Left lung (tissue), 10 donors: Measurements from ENCODE around the gene ZNF236. TPM values are rescaled to one million over a fixed set of nuclear protein-coding genes. Genes with fewer than 3 reads are reported as not detected.
A peak's percentile ranks its signal among the peaks of the same experiment; 100 is the strongest.

Experiments used
- ATAC-seq: fragments of 200-7000 bp; cut with Tn5 transposase; one replicate; pipeline ENCODE4 v1.9.1; 2020; ENCODE audit warnings: moderate library complexity
- DNase-seq, 4 donors: peaks; one replicate each; pipeline ENCODE4 v3.0.0-alpha.2; 2013 to 2020
- H3K27ac ChIP-seq, 2 donors: fragments of 200-600 bp; sonication (generic) in 1 of 2; one replicate each; pipeline versions ENCODE4 v1.5.0 to v1.8.0; 2020 to 2021
- H3K27me3 ChIP-seq, 2 donors: fragments of 200-600 bp; sonication (generic) in 1 of 2; one replicate each; pipeline versions ENCODE4 v1.5.0 to v1.8.0; 2020 to 2021
- H3K36me3 ChIP-seq, 2 donors: fragments of 200-600 bp; sonication (generic) in 1 of 2; one replicate each; pipeline versions ENCODE4 v1.5.0 to v1.8.0; 2020 to 2021
- H3K4me1 ChIP-seq, 2 donors: fragments of 200-600 bp; one replicate each; pipeline ENCODE4 v1.8.0; 2021
- H3K4me3 ChIP-seq, 2 donors: fragments of 200-600 bp; sonication (generic) in 1 of 2; one replicate each; pipeline versions ENCODE4 v1.5.0 to v1.8.0; 2020 to 2021; ENCODE audit warnings: mild to moderate bottlenecking in 1 of 2
- H3K9me3 ChIP-seq, 2 donors: fragments of 200-600 bp; sonication (generic) in 1 of 2; one replicate each; pipeline versions ENCODE4 v1.5.0 to v1.8.0; 2020 to 2021
- intact Hi-C, 2 donors: fragments of 100-400 bp; cut with DNase I; formaldehyde crosslinking; loops; one replicate each; pipeline versions ENCODE4 v1.11.2 to v1.14.2; 2022
- polyA plus RNA-seq, 6 donors: library from polyadenylated mRNA; unstranded; fragments of 120-200 nt; gene quantifications; one replicate each; pipeline ENCODE4 v1.2.1, GENCODE V29; 2013; ENCODE audit not compliant: insufficient read length in 6 of 6
- total RNA-seq, 2 donors: library from RNA; stranded (reverse); fragmentation: NEBNext Ultra II Directional; extraction: Animal tissue kit (Norgen Biotek cat#: 25700); gene quantifications; one replicate each; pipeline ENCODE4 v1.2.1, GENCODE V29; 2021
- TF ChIP-seq, protein P1 (sequence below), 2 donors: fragments of 200-600 bp; sonication (generic) in 1 of 2; IDR thresholded peaks; one replicate each; pipeline versions ENCODE4 v1.5.0 to v1.8.0; 2021; ENCODE audit warnings: antibody characterized with exemption in 2 of 2
- donor health status: DM: no; HTN: yes; CAD: no.
- donor health status: DM: no; HTN: no; CAD: no.

Gene ZNF236
- total and polyA plus RNA-seq, 8 donors = 10.9 to 15.1 (median 12.5) TPM

DNA sequence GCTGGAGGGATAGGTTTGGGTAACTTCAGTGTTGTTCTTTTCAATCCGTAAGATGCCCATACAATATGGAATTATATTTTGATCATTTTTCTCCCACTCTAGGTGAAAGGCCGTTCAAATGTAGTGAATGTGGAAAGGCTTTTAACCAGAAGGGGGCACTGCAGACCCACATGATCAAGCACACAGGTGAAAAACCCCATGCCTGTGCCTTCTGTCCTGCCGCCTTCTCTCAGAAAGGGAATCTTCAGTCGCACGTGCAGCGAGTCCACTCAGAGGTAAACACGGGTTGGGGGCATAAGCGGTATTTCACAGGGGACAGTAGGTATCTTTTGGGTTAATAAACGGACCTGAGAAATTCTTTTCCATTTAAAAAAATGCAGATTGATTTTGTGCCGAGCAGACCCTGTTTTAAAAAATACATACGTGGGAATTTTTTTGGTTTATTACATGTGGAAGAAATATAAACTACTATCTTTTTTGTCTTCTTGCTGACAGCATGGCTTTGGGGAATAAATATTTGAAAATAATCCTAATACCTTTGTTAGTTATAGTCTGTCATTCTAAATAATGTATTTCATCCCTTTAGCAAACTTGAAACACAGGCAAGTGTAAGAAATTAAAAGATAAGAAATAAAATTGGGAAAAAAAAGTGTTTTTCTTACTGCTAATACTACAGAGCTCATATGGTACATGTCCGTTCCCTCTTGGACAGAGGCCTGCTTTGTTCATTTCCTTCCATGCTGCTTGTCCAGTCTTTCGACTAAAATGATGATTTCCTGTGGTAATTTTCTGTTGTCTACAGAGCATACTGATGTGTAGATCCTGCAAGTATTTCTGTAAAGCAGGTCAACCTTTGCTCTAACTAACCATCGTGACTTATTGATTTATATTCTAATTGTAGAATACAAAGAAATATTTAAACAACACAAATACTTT lies 53.3 kb downstream of the ZNF236 start:
- TF ChIP-seq, protein P1, sequence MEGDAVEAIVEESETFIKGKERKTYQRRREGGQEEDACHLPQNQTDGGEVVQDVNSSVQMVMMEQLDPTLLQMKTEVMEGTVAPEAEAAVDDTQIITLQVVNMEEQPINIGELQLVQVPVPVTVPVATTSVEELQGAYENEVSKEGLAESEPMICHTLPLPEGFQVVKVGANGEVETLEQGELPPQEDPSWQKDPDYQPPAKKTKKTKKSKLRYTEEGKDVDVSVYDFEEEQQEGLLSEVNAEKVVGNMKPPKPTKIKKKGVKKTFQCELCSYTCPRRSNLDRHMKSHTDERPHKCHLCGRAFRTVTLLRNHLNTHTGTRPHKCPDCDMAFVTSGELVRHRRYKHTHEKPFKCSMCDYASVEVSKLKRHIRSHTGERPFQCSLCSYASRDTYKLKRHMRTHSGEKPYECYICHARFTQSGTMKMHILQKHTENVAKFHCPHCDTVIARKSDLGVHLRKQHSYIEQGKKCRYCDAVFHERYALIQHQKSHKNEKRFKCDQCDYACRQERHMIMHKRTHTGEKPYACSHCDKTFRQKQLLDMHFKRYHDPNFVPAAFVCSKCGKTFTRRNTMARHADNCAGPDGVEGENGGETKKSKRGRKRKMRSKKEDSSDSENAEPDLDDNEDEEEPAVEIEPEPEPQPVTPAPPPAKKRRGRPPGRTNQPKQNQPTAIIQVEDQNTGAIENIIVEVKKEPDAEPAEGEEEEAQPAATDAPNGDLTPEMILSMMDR (IDR thresholded peaks at IDR 0.05) = peak; percentile 44 to 52
- peak in 2 of 4 donors; percentile 16 to 45 for DNase-seq
- Histone ChIP-seq H3K4me3 (no peak overlapping the region), H3K4me1 (no peaks in the 10 kb centered on the region), H3K36me3 (peaks cover 0 to 53% of the 10 kb centered on the region in 2 donors), H3K27me3 (no peaks in the 10 kb centered on the region), H3K27ac (no peak overlapping the region), H3K9me3 (no peaks in the 10 kb centered on the region)
- intact Hi-C loops = no loop called here
- ATAC-seq = peak; percentile 91

DNA sequence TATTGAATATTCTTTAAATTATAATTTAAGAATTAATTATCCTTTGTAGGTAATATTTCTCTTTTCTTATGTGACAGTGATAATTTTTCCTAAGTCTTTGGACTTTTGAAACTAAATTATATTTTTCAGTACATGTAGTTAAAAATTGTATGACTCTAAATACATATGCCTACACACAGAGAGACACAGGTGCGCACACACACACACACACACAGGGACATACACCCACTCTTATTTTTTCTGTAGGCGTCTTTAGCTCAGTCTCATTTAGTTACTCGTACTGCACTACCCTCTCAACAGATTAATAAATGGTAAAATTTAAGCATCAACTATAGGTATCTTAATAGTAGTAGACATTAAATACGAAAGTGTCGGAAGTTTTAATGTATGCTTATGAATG lies 56.1 kb downstream of the ZNF236 start:
- intact Hi-C loops = no loop called here
- DNase-seq (no peak), ATAC-seq (no peak)
- H3K27me3 ChIP-seq = no peaks in the 10 kb centered on the region
- no peak overlapping the region for H3K27ac ChIP-seq
- TF ChIP-seq, protein P1 (IDR thresholded peaks at IDR 0.05) = no peak
- no peaks in the 10 kb centered on the region for H3K4me1 ChIP-seq
- H3K9me3 ChIP-seq = no peaks in the 10 kb centered on the region
- no peak overlapping the region for H3K4me3 ChIP-seq
- H3K36me3 ChIP-seq = peaks cover 0 to 57% of the 10 kb centered on the region in 2 donors

DNA sequence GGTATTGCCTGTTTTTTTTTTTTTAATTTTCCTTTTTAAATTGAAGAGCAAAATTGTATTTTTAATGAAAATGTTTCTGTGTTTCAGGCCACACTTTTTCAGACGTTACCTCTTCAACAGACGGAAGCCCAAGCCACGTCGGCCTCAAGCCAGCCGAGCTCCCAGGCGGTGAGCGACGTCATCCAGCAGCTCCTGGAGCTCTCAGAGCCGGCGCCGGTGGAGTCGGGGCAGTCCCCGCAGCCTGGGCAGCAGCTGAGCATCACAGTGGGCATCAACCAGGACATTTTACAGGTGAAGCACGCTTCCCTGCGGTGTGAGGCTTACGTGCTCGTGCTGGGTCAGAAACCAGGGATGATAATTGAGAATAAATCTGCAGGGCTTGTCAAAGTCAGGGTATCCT lies 57.7 kb downstream of the ZNF236 start:
- no peaks in the 10 kb centered on the region for H3K9me3 ChIP-seq
- H3K27ac ChIP-seq = no peak overlapping the region
- H3K27me3 ChIP-seq = no peaks in the 10 kb centered on the region
- H3K36me3 ChIP-seq = peaks cover 0 to 68% of the 10 kb centered on the region in 2 donors
- no peak overlapping the region for H3K4me3 ChIP-seq
- intact Hi-C loops = no loop called here
- no peaks in the 10 kb centered on the region for H3K4me1 ChIP-seq
- DNase-seq (no peak), ATAC-seq (no peak)
- TF ChIP-seq, protein P1 (IDR thresholded peaks at IDR 0.05) = no peak

DNA sequence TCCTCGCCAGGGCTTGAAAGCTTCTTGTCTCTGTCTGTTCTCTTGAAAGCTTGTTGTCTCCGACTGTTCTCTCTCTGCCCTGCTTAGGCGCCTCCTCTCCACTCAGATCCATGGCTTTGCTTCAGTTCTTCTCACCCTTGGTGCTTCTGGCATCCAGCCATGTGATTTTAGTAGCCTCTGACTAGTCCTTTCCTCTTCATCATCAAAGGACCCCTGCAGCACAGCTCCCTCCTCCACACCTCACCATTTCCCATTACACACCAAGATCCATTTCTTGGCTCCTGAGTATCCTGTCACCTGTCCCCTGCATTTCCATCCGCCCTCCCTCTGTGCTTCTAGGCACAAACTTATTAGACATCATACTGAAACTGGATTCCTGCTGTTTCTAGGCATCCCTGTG lies 59.4 kb downstream of the ZNF236 start:
- Histone ChIP-seq H3K4me3 (no peak overlapping the region), H3K9me3 (no peaks in the 10 kb centered on the region), H3K27ac (no peak overlapping the region), H3K4me1 (no peaks in the 10 kb centered on the region), H3K36me3 (peaks cover 0 to 74% of the 10 kb centered on the region in 2 donors), H3K27me3 (no peaks in the 10 kb centered on the region)
- no peak for DNase-seq
- ATAC-seq = no peak
- intact Hi-C loops = no loop called here
- TF ChIP-seq, protein P1 (IDR thresholded peaks at IDR 0.05) = no peak

DNA sequence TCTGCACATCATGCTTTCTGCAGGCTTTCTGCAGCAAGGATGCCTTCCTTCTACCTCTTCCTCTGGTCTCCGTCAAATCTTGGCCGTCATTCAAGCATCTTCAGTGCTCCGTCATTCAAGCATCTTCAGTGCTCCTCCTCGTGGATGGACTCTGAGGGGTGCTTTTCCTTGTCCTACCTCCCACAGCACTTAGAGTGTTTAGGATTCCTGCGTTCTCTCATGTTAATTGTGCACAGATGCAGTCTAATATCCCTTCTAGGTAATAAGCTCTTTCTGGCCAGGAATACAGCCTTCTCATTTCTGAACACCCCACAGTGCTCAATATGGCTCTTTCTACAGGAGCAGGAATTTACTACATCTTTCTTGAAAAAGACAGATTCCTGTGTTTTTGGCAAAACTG lies 59.8 kb downstream of the ZNF236 start:
- intact Hi-C loops = no loop called here
- Histone ChIP-seq H3K4me3 (no peak overlapping the region), H3K27ac (no peak overlapping the region), H3K27me3 (no peaks in the 10 kb centered on the region), H3K9me3 (no peaks in the 10 kb centered on the region), H3K4me1 (no peaks in the 10 kb centered on the region), H3K36me3 (peaks cover 0 to 74% of the 10 kb centered on the region in 2 donors)
- DNase-seq (no peak), ATAC-seq (no peak)
- TF ChIP-seq, protein P1 (IDR thresholded peaks at IDR 0.05) = no peak
